HUES64 (cell line): ENCODE measurements around the gene ABHD12.

Source experiments
- H3K27ac ChIP-seq: 2 replicates; pipeline ENCODE4 v1.7.0; 2013; ENCODE audit warnings: low read depth, low read length, inconsistent platforms
- H3K27me3 ChIP-seq: 2 replicates; pipeline ENCODE4 v1.6.1; 2013; ENCODE audit warnings: mild to moderate bottlenecking, low read length; ENCODE audit not compliant: insufficient read depth
- H3K36me3 ChIP-seq: 2 replicates; pipeline ENCODE4 v1.6.1; 2013; ENCODE audit warnings: mild to moderate bottlenecking, low read length; ENCODE audit not compliant: insufficient read depth
- H3K4me1 ChIP-seq: 2 replicates; pipeline ENCODE4 v1.6.1; 2013; ENCODE audit warnings: mild to moderate bottlenecking, low read length, moderate library complexity; ENCODE audit not compliant: insufficient read depth
- H3K4me3 ChIP-seq: 2 replicates; pipeline ENCODE4 v1.5.1; 2013; ENCODE audit warnings: mild to moderate bottlenecking, low read length, moderate library complexity
- H3K9ac ChIP-seq: 2 replicates; pipeline ENCODE4 v1.6.1; 2013; ENCODE audit warnings: mild to moderate bottlenecking, low read depth, low read length
- H3K9me3 ChIP-seq: 2 replicates; pipeline ENCODE4 v1.6.1; 2013; ENCODE audit warnings: low read depth, low read length; ENCODE audit not compliant: insufficient read depth
- WGBS: fragments of 150-250, 120-280 bp; methylation state at CpG from one replicate; pipeline ENCODE4 v1.1.7; 2013; ENCODE audit warnings: missing lambda C conversion rate; 5-methylcytosine and 5-hydroxymethylcytosine counted together

ABHD12 gene

GRCh38 chr20:25300496-25301170 lies 90.0 kb downstream of the ABHD12 start:
- Histone ChIP-seq H3K9me3 (no peaks in the 10 kb centered on the region), H3K4me1 (0 out of 2 replicates have a peak, but pooled peaks cover 4% of the 10 kb centered on the region), H3K36me3 (peaks cover 33% of the 10 kb centered on the region), H3K4me3 (no peak overlapping the region), H3K27ac (no peak overlapping the region), H3K27me3 (no peaks in the 10 kb centered on the region), H3K9ac (0 out of 2 replicates have a peak overlapping the region, but pooled peaks have one; percentile 24)
- 84% methylated on average over 13 of the region's 13 CpGs for WGBS

GRCh38 chr20:25299806-25300205 lies 90.8 kb downstream of the ABHD12 start:
- Histone ChIP-seq H3K36me3 (peaks cover 33% of the 10 kb centered on the region), H3K27me3 (no peaks in the 10 kb centered on the region), H3K27ac (no peak overlapping the region), H3K9ac (no peak overlapping the region), H3K4me1 (0 out of 2 replicates have a peak, but pooled peaks cover 4% of the 10 kb centered on the region), H3K4me3 (no peak overlapping the region), H3K9me3 (no peaks in the 10 kb centered on the region)
- WGBS, result 90% methylated on average over 9 of the region's 9 CpGs

- H3K27me3 ChIP-seq, result no peaks in the 10 kb centered on the region
- H3K9me3 ChIP-seq, result no peaks in the 10 kb centered on the region
- 0 out of 2 replicates have a peak, but pooled peaks cover 4% of the 10 kb centered on the region for H3K4me1 ChIP-seq
- H3K36me3 ChIP-seq, result peaks cover 18% of the 10 kb centered on the region
- H3K27ac ChIP-seq, result peak overlapping the region; percentile 19; the same call in 1 of the 2 replicates
- H3K9ac ChIP-seq, result no peak overlapping the region
- no peak overlapping the region for H3K4me3 ChIP-seq
- WGBS, result 88% methylated on average over 10 of the region's 10 CpGs
Measured at GRCh38 chr20:25297141-25297905, 93.3 kb downstream of the ABHD12 start.

DNA sequence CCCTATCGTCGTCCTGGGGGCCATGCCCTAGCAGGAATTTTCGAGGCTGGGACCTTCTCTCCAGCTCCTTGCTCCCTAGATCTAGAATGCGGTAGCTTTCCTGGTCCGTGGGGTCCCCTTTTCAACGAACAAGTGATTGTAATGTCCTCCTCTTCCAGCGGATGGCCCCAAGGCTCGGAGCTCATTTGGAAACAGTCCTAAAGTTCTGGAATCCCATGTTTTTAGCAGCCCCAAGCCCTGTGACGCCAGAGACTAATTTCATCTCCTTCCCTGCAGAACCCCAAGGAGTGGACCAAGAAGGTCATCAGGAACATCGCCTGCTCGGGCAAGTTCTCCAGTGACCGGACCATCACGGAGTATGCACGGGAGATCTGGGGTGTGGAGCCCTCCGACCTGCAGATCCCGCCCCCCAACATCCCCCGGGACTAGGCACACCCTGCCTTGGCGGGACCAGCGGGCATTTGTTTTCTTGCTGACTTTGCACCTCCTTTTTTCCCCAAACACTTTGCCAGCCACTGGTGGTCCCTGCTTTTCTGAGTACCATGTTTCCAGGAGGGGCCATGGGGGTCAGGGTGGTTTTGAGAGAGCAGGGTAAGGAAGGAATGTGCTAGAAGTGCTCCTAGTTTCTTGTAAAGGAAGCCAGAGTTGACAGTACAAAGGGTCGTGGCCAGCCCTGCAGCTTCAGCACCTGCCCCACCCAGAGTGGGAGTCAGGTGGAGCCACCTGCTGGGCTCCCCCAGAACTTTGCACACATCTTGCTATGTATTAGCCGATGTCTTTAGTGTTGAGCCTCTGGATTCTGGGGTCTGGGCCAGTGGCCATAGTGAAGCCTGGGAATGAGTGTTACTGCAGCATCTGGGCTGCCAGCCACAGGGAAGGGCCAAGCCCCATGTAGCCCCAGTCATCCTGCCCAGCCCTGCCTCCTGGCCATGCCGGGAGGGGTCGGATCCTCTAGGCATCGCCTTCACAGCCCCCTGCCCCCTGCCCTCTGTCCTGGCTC lies 94.2 kb downstream of the ABHD12 start:
- 93% methylated on average over 24 of the region's 24 CpGs for WGBS
- no peak overlapping the region for H3K9ac ChIP-seq
- no peak overlapping the region for H3K27ac ChIP-seq

GRCh38 chr20:25295386-25296093 lies 95.1 kb downstream of the ABHD12 start:
- Histone ChIP-seq H3K9ac (no peak overlapping the region), H3K4me3 (no peak overlapping the region), H3K9me3 (no peaks in the 10 kb centered on the region), H3K36me3 (peaks cover 22% of the 10 kb centered on the region), H3K27ac (no peak overlapping the region), H3K4me1 (0 out of 2 replicates have a peak, but pooled peaks cover 4% of the 10 kb centered on the region), H3K27me3 (no peaks in the 10 kb centered on the region)
- 85% methylated on average over 10 of the region's 10 CpGs for WGBS

More for the DNA sequence above, 94.2 kb downstream of the ABHD12 start:
- Histone ChIP-seq H3K36me3 (peaks cover 16% of the 10 kb centered on the region), H3K9me3 (no peaks in the 10 kb centered on the region), H3K4me3 (no peak overlapping the region), H3K4me1 (0 out of 2 replicates have a peak, but pooled peaks cover 4% of the 10 kb centered on the region), H3K27me3 (no peaks in the 10 kb centered on the region)

DNA sequence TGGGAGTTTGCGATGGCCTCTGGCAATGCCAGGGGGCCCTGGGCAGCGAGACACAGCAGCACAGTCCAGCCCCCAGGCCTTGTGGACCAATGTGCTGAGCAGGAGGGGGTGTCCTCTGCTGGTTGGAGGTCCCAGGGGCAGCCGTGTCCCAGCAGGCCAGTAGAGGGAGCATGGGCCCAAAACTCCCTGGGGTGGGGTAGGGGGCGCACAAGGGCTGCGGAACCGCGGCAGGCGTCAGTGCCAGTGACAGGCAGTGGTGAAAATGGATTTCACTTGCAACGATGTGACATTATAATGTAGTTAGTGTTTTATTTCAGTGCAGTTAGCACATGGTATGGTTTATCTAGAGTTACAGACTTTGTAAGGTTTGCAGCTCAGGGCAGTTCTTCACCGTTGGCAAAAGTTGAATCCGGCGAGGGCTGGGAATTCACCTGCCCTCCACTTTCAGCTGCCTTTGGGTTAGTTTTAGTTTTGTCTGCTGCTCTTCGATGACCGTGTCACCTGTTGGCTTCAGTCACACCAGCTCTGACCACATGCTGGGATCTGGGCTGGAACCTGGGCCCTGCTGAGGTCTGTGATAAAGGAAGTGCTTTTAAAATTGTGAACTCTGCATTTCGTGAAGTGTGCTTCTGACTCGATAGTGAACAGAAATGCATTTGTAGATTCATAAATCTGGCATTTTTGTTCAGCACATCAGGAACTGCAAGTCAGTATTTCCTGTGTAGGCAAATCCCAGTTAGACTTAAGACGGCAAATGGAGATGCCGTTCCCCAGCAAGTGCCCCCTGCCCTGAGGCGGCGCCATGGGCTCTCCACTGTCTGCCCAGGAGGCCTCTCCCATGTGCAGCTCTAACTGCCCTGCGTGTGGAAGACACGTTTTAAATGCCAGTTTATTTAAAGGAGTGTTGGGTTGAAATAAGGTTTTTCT lies 95.9 kb downstream of the ABHD12 start:
- Histone ChIP-seq H3K9me3 (no peaks in the 10 kb centered on the region), H3K9ac (no peak overlapping the region), H3K4me3 (no peak overlapping the region), H3K27ac (no peak overlapping the region), H3K4me1 (0 out of 2 replicates have a peak, but pooled peaks cover 4% of the 10 kb centered on the region), H3K27me3 (no peaks in the 10 kb centered on the region), H3K36me3 (peaks cover 30% of the 10 kb centered on the region)
- 68% methylated on average over 22 of the region's 22 CpGs for WGBS

GRCh38 chr20:25293910-25294458 lies 96.7 kb downstream of the ABHD12 start:
- Histone ChIP-seq H3K9ac (no peak overlapping the region), H3K9me3 (no peaks in the 10 kb centered on the region), H3K27ac (no peak overlapping the region), H3K27me3 (no peaks in the 10 kb centered on the region), H3K36me3 (peaks cover 34% of the 10 kb centered on the region), H3K4me1 (0 out of 2 replicates have a peak, but pooled peaks cover 4% of the 10 kb centered on the region), H3K4me3 (no peak overlapping the region)
- WGBS, result 91% methylated on average over 13 of the region's 13 CpGs

- no peak overlapping the region for H3K9ac ChIP-seq
- no peaks in the 10 kb centered on the region for H3K27me3 ChIP-seq
- no peak overlapping the region for H3K27ac ChIP-seq
- H3K36me3 ChIP-seq, result peaks cover 37% of the 10 kb centered on the region
- H3K4me1 ChIP-seq, result 0 out of 2 replicates have a peak, but pooled peaks cover 4% of the 10 kb centered on the region
- no peak overlapping the region for H3K4me3 ChIP-seq
- no peaks in the 10 kb centered on the region for H3K9me3 ChIP-seq
- WGBS, result 89% methylated on average over 10 of the region's 10 CpGs
Measured at GRCh38 chr20:25293507-25293906, 97.1 kb downstream of the ABHD12 start.

DNA sequence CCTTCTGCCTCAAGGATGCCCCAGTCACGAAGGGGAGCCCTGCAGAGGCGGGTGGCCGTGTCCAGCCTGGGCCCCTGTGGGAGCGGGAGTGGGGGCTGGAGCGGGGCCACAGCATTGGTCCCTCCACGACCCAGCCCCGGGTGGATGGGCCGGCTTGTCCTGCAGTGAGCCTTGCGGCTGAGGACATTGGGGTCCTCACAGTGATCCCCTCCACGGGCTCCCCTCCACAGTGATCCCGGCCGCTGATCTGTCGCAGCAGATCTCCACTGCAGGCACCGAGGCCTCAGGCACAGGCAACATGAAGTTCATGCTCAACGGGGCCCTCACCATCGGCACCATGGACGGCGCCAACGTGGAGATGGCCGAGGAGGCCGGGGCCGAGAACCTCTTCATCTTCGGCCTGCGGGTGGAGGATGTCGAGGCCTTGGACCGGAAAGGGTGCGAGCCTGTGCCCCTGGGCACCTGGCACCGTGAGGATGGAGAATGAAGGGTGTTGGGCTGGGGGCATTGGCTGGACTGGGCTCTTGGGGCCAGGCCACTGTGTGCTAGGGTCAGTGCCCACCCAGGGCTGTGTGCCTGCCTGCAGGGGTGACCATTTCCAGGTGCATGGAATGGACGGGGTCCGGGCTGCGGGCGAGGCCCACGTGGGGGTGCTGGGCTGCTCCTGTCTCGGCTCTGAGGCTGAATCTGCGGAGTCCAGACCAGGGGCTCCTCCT lies 98.3 kb downstream of the ABHD12 start:
- H3K27me3 ChIP-seq, result no peaks in the 10 kb centered on the region
- H3K27ac ChIP-seq, result no peak overlapping the region
- no peak overlapping the region for H3K4me3 ChIP-seq
- H3K36me3 ChIP-seq, result peaks cover 47% of the 10 kb centered on the region
- H3K9ac ChIP-seq, result no peak overlapping the region
- 0 out of 2 replicates have a peak, but pooled peaks cover 4% of the 10 kb centered on the region for H3K4me1 ChIP-seq
- no peaks in the 10 kb centered on the region for H3K9me3 ChIP-seq
- WGBS, result 93% methylated on average over 35 of the region's 35 CpGs
